Stimulated activated CD8-positive, alpha-beta memory T cell treated with anti-CD3 and anti-CD28 coated beads, Interleukin-4, amount 100 ng/mL, for 24 hours (primary cell): Measurements from ENCODE around the gene SLC22A15.
"Not testable (repeated sequence)": the region's sequence is repeated elsewhere in the genome, so short reads cannot be mapped to it uniquely, and the experiment has no call there.

Experiments used
- DNase-seq: peaks from one replicate; pipeline ENCODE4 v3.0.0-alpha.2; 2020; ENCODE audit warnings: low read depth

SLC22A15 gene

GRCh38 chr1:115980998-115981993 lies 5.0 kb downstream of the SLC22A15 start:
- DNase-seq: no peak

GRCh38 chr1:115982400-115982799 lies 6.1 kb downstream of the SLC22A15 start:
- no peak for DNase-seq

- DNase-seq: no peak
These were observed 7.3 kb downstream of the SLC22A15 start for GRCh38 chr1:115983584-115983983.

GRCh38 chr1:115987623-115988022 lies 11.3 kb downstream of the SLC22A15 start:
- DNase-seq: no peak

GRCh38 chr1:115988953-115989352 lies 12.6 kb downstream of the SLC22A15 start:
- DNase-seq: no peak

- DNase-seq: no peak
These were observed 13.4 kb downstream of the SLC22A15 start for GRCh38 chr1:115989699-115990098.

GRCh38 chr1:115991909-115992308 lies 15.6 kb downstream of the SLC22A15 start:
- DNase-seq: no peak

- not testable (repeated sequence) for DNase-seq
These were observed 21.6 kb downstream of the SLC22A15 start for GRCh38 chr1:115997921-115998320.

- DNase-seq: no peak
These were observed 25.6 kb downstream of the SLC22A15 start for GRCh38 chr1:116001739-116002487.

GRCh38 chr1:116002781-116003420 lies 26.6 kb downstream of the SLC22A15 start:
- DNase-seq: no peak

- DNase-seq: no peak
These were observed 27.5 kb downstream of the SLC22A15 start for GRCh38 chr1:116003823-116004222.

- DNase-seq: no peak
These were observed 30.2 kb downstream of the SLC22A15 start for GRCh38 chr1:116006486-116006964.

- DNase-seq: no peak
These were observed 32.5 kb downstream of the SLC22A15 start for GRCh38 chr1:116008656-116009390.

- DNase-seq: no peak
These were observed 36.4 kb downstream of the SLC22A15 start for GRCh38 chr1:116012716-116013115.

- no peak for DNase-seq
These were observed 39.4 kb downstream of the SLC22A15 start for GRCh38 chr1:116015679-116016078.

- no peak for DNase-seq
These were observed 41.7 kb downstream of the SLC22A15 start for GRCh38 chr1:116018007-116018406.

GRCh38 chr1:116019653-116020253 lies 43.4 kb downstream of the SLC22A15 start:
- DNase-seq: no peak

GRCh38 chr1:116020668-116021272 lies 44.5 kb downstream of the SLC22A15 start:
- peak; percentile 8 for DNase-seq

- DNase-seq: no peak
These were observed 48.3 kb downstream of the SLC22A15 start for GRCh38 chr1:116024626-116025025.

- no peak for DNase-seq
These were observed 50.3 kb downstream of the SLC22A15 start for GRCh38 chr1:116026631-116027030.
